Keratinocyte (primary cell): Measurements from ENCODE around the gene MRPL44. TPM values are rescaled to one million over a fixed set of nuclear protein-coding genes. Genes with fewer than 3 reads are reported as not detected.

Experiments
- DNase-seq: peaks from one replicate; pipeline ENCODE4 v3.0.0-alpha.2; 2011; ENCODE audit warnings: low read depth, missing footprints, low spot score
- FAIRE-seq: peaks from 2 replicates; lab custom pipeline; 2011; peaks lifted over from hg19 to GRCh38; lab: Jason Lieb, UNC
- H2AFZ ChIP-seq: 2 replicates; pipeline ENCODE4 v1.6.0; 2012; ENCODE audit warnings: low read length, control low read depth, inconsistent platforms; ENCODE audit not compliant: control insufficient read depth
- H3K27ac ChIP-seq: 2 replicates; pipeline ENCODE4 v1.5.1; 2011; ENCODE audit warnings: low read length; ENCODE audit not compliant: control insufficient read depth, insufficient read depth
- H3K27me3 ChIP-seq: 3 replicates; pipeline ENCODE4 v1.6.0; 2011; ENCODE audit warnings: low read length; ENCODE audit not compliant: control insufficient read depth, insufficient read depth; ENCODE audit errors: extremely low read depth
- H3K36me3 ChIP-seq, 2 experiments: 2 replicates in 1 of 2; 3 replicates in 1 of 2; pipeline ENCODE4 v1.5.1; 2011; ENCODE audit warnings: low read length in 2 of 2, mild to moderate bottlenecking in 1 of 2; ENCODE audit not compliant: control insufficient read depth in 2 of 2, insufficient read depth in 2 of 2; ENCODE audit errors: extremely low read depth in 1 of 2
- H3K4me1 ChIP-seq: 3 replicates; pipeline ENCODE4 v1.5.1; 2011; ENCODE audit warnings: low read length; ENCODE audit not compliant: control insufficient read depth, insufficient read depth; ENCODE audit errors: extremely low read depth
- H3K4me2 ChIP-seq: 3 replicates; pipeline ENCODE4 v1.6.0; 2011; ENCODE audit warnings: low read depth, low read length; ENCODE audit not compliant: control insufficient read depth, insufficient read depth; ENCODE audit errors: extremely low read depth
- H3K4me3 ChIP-seq, 3 experiments: fragments of 200-600 bp in 1 of 3; sonication (generic) in 1 of 3; 2 replicates in 2 of 3; 3 replicates in 1 of 3; pipeline ENCODE4 v1.5.1; 2011 to 2016; ENCODE audit warnings: low read length in 3 of 3, mild to moderate bottlenecking in 3 of 3, control low read depth in 2 of 3, inconsistent platforms in 1 of 3, low read depth in 1 of 3, mixed read lengths in 1 of 3, mixed run types in 1 of 3, moderate library complexity in 1 of 3; ENCODE audit not compliant: control insufficient read depth in 2 of 3, insufficient read depth in 2 of 3; ENCODE audit errors: extremely low read depth in 1 of 3
- H3K79me2 ChIP-seq: 2 replicates; pipeline ENCODE4 v1.6.0; 2012; ENCODE audit warnings: low read length; ENCODE audit not compliant: control insufficient read depth, insufficient read depth
- H3K9ac ChIP-seq: 3 replicates; pipeline ENCODE4 v1.6.0; 2011; ENCODE audit warnings: low read length; ENCODE audit not compliant: control insufficient read depth, insufficient read depth; ENCODE audit errors: extremely low read depth
- H3K9me1 ChIP-seq: 3 replicates; pipeline ENCODE4 v1.6.0; 2011; ENCODE audit warnings: low read length; ENCODE audit not compliant: control insufficient read depth, insufficient read depth; ENCODE audit errors: extremely low read depth
- H3K9me3 ChIP-seq: 2 replicates; pipeline ENCODE4 v1.5.1; 2012; ENCODE audit warnings: low read depth, low read length; ENCODE audit not compliant: control insufficient read depth
- H4K20me1 ChIP-seq: 3 replicates; pipeline ENCODE4 v1.6.0; 2011; ENCODE audit warnings: low read length; ENCODE audit not compliant: control insufficient read depth, insufficient read depth; ENCODE audit errors: extremely low read depth
- EZH2 ChIP-seq: IDR thresholded peaks from one replicate; pipeline ENCODE4 v1.6.1; 2012; ENCODE audit warnings: inconsistent platforms, mild to moderate bottlenecking, low read length, moderate library complexity
- dilution Hi-C: fragments of 300-500 bp; cut with MboI; formaldehyde crosslinking; loops from one replicate; pipeline ENCODE4 v1.7.0; 2020; ENCODE audit warnings: low sequenced_read_pairs; ENCODE audit not compliant: extremely low pct_ligation_motif_present
- polyA plus RNA-seq, 5 experiments: library from polyadenylated mRNA; depleted of rRNA in 3 of 5; stranded (reverse) in 3 of 5; stranded (forward) in 1 of 5; unstranded in 1 of 5; fragments of >200 nt; gene quantifications; 1 replicate in 1 of 5; 2 replicates in 3 of 5; 3 replicates in 1 of 5; pipeline versions ENCODE4 v1.2.1 to v1.2.3, GENCODE V29; 2011 to 2012; ENCODE audit warnings: missing spikeins in 2 of 5, low read depth in 1 of 5, low replicate concordance in 1 of 5
- TF ChIP-seq, protein P1 (sequence below), 3 experiments: IDR thresholded peaks in 1 of 3; conservative IDR thresholded peaks in 1 of 3; optimal IDR thresholded peaks in 1 of 3; 2 replicates in 2 of 3; 3 replicates in 1 of 3; pipeline versions ENCODE3 to v1.5.1; 2011; ENCODE audit warnings: low read length in 3 of 3, mild to moderate bottlenecking in 3 of 3, moderate library complexity in 2 of 3, control low read depth in 1 of 3, inconsistent platforms in 1 of 3; ENCODE audit not compliant: insufficient read depth in 2 of 3; ENCODE audit errors: extremely low read depth in 1 of 3

MRPL44 gene
- polyA plus RNA-seq, 1 donor (not counting 4 experiments of a cell fraction or from before 2014, with no cell fraction given), result 27.1 TPM

- TF ChIP-seq, protein P1, sequence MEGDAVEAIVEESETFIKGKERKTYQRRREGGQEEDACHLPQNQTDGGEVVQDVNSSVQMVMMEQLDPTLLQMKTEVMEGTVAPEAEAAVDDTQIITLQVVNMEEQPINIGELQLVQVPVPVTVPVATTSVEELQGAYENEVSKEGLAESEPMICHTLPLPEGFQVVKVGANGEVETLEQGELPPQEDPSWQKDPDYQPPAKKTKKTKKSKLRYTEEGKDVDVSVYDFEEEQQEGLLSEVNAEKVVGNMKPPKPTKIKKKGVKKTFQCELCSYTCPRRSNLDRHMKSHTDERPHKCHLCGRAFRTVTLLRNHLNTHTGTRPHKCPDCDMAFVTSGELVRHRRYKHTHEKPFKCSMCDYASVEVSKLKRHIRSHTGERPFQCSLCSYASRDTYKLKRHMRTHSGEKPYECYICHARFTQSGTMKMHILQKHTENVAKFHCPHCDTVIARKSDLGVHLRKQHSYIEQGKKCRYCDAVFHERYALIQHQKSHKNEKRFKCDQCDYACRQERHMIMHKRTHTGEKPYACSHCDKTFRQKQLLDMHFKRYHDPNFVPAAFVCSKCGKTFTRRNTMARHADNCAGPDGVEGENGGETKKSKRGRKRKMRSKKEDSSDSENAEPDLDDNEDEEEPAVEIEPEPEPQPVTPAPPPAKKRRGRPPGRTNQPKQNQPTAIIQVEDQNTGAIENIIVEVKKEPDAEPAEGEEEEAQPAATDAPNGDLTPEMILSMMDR (optimal IDR thresholded peaks at IDR 0.05 in 1 of 3, IDR thresholded peaks at IDR 0.05 in 1 of 3, conservative IDR thresholded peaks at IDR 0.05 in 1 of 3; ENCODE audit: extremely low read depth in 1 of 3, insufficient read depth in 2 of 3, low read length in 3 of 3), result no peak
- no peak for TF ChIP-seq EZH2
- peaks cover 44 to 70% of the 10 kb centered on the region in 2 experiments for H3K36me3 ChIP-seq
- no peaks in the 10 kb centered on the region for H4K20me1 ChIP-seq
- dilution Hi-C loops, result loop anchor here (25.0 kb wide), 1 partner anchor 291 kb away; no protein-coding TSS in a partner anchor
- no peaks in the 10 kb centered on the region for H3K27me3 ChIP-seq
- no peaks in the 10 kb centered on the region for H3K9me1 ChIP-seq
- no peak for FAIRE-seq
- H3K27ac ChIP-seq, result peak overlapping the region; percentile 90
- no peaks in the 10 kb centered on the region for H3K79me2 ChIP-seq
- peaks cover 12% of the 10 kb centered on the region for H3K4me1 ChIP-seq
- no peak for DNase-seq
- no peak overlapping the region for H3K9ac ChIP-seq
- no peak overlapping the region for H2AFZ ChIP-seq
- no peak overlapping the region for H3K4me3 ChIP-seq
- H3K9me3 ChIP-seq, result no peaks in the 10 kb centered on the region
- H3K4me2 ChIP-seq, result no peak overlapping the region
Measured at GRCh38 chr2:223996391-223996790, 39.1 kb downstream of the MRPL44 start.

- dilution Hi-C loops, result loop anchor here (25.0 kb wide), 1 partner anchor 289 kb away; no protein-coding TSS in a partner anchor
- H2AFZ ChIP-seq, result no peak overlapping the region
- H3K36me3 ChIP-seq, result peaks cover 42 to 71% of the 10 kb centered on the region in 2 experiments
- no peaks in the 10 kb centered on the region for H4K20me1 ChIP-seq
- H3K9me3 ChIP-seq, result no peaks in the 10 kb centered on the region
- no peak overlapping the region for H3K27ac ChIP-seq
- no peak for TF ChIP-seq EZH2
- TF ChIP-seq, protein P1 (optimal IDR thresholded peaks at IDR 0.05 in 1 of 3, IDR thresholded peaks at IDR 0.05 in 1 of 3, conservative IDR thresholded peaks at IDR 0.05 in 1 of 3; ENCODE audit: extremely low read depth in 1 of 3, insufficient read depth in 2 of 3, low read length in 3 of 3), result no peak
- no peaks in the 10 kb centered on the region for H3K9me1 ChIP-seq
- no peak overlapping the region for H3K4me3 ChIP-seq
- FAIRE-seq, result no peak
- no peak overlapping the region for H3K4me2 ChIP-seq
- H3K79me2 ChIP-seq, result no peaks in the 10 kb centered on the region
- H3K27me3 ChIP-seq, result no peaks in the 10 kb centered on the region
- H3K4me1 ChIP-seq, result peaks cover 12% of the 10 kb centered on the region
- no peak for DNase-seq
- H3K9ac ChIP-seq, result no peak overlapping the region
Measured at GRCh38 chr2:223997938-223998337, 40.7 kb downstream of the MRPL44 start.
